Measurements from ENCODE around the gene BEST2. TPM values are rescaled to one million over a fixed set of nuclear protein-coding genes. Genes with fewer than 3 reads are reported as not detected.

Gene BEST2
- total RNA-seq, 1 experiment from 2014 or later, result 0.10 TPM

DNA sequence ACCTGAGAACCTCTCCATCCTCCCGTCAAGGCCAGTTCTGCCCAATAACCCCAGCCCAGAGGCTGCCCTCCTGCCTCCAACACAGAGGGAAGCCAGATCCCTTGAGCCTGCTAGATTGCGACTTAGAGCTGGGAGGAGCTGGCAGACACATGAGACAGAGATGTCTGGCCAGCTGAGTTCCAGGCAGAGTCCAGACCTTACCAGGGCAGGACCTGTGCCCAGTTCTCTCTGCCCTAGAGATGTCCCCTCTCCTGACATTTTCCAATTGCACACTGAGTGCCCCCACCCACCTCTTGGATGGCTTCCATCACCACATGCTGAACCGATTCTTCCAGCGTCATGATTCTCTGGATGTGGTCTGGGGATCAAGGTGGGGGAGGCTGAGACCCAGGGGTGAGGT is 20.7 kb downstream of the BEST2 start:
- H3K9me3 ChIP-seq (ENCODE audit: control insufficient read depth in 1 of 2, insufficient read depth in 1 of 2, low read depth in 1 of 2, low read length in 2 of 2), result no peaks in the 10 kb centered on the region
- RAD21 ChIA-PET (ENCODE audit: low non-redundant PET in 1 of 2, low total read pairs in 2 of 2, uncharacterized antibody in 2 of 2, unreplicated experiment in 2 of 2), result no interaction called here
- H3K79me2 ChIP-seq (ENCODE audit: insufficient read depth, low read length), result peaks cover 6% of the 10 kb centered on the region; the same call in 1 of the 2 replicates
- intact Hi-C loops (cut with micrococcal nuclease), result no loop called here
- H3K9ac ChIP-seq (ENCODE audit: low read length), result no peak overlapping the region
- ATAC-seq (no peak), DNase-seq (ENCODE audit: low read depth, low spot score) (no peak)
- no peaks in the 10 kb centered on the region for H4K20me1 ChIP-seq (ENCODE audit: insufficient read depth)
- no TSS peak for BruUV-seq (replicated peaks)
- no peaks in the 10 kb centered on the region for H3K9me2 ChIP-seq (ENCODE audit: insufficient read depth)
- H3K4me2 ChIP-seq (ENCODE audit: low read length), result no peak overlapping the region
- POLR2A ChIA-PET, result interaction anchor here (8.8 kb wide), 1 partner anchor 21 kb away, joined by 172 read pairs; the partner anchor contains the start of gene JUNB
- no peak overlapping the region for H3K27ac ChIP-seq (ENCODE audit: low read depth, low read length)
- H2AFZ ChIP-seq (ENCODE audit: low read depth, low read length, poor library complexity, severe bottlenecking), result no peak overlapping the region
- H3K4me1 ChIP-seq (ENCODE audit: control insufficient read depth in 1 of 2, insufficient read depth in 2 of 2, low read length in 2 of 2), result peaks cover 26 to 45% of the 10 kb centered on the region in 2 experiments
- H3K4me3 ChIP-seq (replicated peaks in 1 of 2; ENCODE audit: low read depth in 1 of 2, low read length in 2 of 2), result no peak overlapping the region
- CTCF ChIA-PET, result interaction anchor here (0.8 to 0.9 kb wide), 2 partner anchors 12 to 14 kb away, joined by 3 to 5 read pairs; no protein-coding TSS in a partner anchor
- TF ChIP-seq, protein P1, sequence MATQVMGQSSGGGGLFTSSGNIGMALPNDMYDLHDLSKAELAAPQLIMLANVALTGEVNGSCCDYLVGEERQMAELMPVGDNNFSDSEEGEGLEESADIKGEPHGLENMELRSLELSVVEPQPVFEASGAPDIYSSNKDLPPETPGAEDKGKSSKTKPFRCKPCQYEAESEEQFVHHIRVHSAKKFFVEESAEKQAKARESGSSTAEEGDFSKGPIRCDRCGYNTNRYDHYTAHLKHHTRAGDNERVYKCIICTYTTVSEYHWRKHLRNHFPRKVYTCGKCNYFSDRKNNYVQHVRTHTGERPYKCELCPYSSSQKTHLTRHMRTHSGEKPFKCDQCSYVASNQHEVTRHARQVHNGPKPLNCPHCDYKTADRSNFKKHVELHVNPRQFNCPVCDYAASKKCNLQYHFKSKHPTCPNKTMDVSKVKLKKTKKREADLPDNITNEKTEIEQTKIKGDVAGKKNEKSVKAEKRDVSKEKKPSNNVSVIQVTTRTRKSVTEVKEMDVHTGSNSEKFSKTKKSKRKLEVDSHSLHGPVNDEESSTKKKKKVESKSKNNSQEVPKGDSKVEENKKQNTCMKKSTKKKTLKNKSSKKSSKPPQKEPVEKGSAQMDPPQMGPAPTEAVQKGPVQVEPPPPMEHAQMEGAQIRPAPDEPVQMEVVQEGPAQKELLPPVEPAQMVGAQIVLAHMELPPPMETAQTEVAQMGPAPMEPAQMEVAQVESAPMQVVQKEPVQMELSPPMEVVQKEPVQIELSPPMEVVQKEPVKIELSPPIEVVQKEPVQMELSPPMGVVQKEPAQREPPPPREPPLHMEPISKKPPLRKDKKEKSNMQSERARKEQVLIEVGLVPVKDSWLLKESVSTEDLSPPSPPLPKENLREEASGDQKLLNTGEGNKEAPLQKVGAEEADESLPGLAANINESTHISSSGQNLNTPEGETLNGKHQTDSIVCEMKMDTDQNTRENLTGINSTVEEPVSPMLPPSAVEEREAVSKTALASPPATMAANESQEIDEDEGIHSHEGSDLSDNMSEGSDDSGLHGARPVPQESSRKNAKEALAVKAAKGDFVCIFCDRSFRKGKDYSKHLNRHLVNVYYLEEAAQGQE (IDR thresholded peaks at IDR 0.05; ENCODE audit: low read depth), result no peak
- TF ChIP-seq POLR2A (IDR thresholded peaks at IDR 0.05; ENCODE audit: borderline replicate concordance, extremely low read depth, insufficient read depth, insufficient read length), result no peak
- TF ChIP-seq CEBPB (IDR thresholded peaks at IDR 0.05; ENCODE audit: low read depth), result no peak
- peaks cover 0 to 9% of the 10 kb centered on the region in 2 experiments; a peak in 2 of 4 replicates for H3K36me3 ChIP-seq (ENCODE audit: control insufficient read depth in 1 of 2, insufficient read depth in 2 of 2, low read length in 2 of 2)
- no peaks in the 10 kb centered on the region for H3K27me3 ChIP-seq (ENCODE audit: insufficient read depth, low read length)

DNA sequence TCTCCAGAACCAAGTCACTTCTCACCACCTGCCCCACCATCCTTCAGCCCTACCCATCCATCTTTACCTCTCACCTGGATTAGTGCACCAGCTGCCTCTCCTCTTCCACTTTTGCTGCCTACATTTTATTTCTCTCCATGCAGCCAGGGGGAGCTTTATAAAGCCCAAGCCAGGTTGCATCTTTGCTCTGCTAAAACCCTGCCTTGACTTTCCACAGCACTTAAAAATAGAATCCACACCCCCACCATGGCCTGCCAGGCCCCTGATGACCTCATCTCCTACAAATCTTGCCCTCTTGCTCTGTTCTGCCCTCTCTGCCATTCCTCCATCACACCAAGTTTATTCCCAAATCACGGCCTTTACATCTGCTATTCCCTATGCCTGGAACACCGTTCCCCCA is 22.0 kb downstream of the BEST2 start:
- peak overlapping the region; percentile 94 for H3K27ac ChIP-seq (ENCODE audit: low read depth, low read length)
- no TSS peak for BruUV-seq (replicated peaks)

More for the DNA sequence above, 22.0 kb downstream of the BEST2 start:
- 0 out of 2 replicates have a peak overlapping the region, but pooled peaks have one; percentile 1 for H3K9ac ChIP-seq (ENCODE audit: low read length)
- POLR2A ChIA-PET, result interaction anchor here (8.8 kb wide), 1 partner anchor 20 kb away, joined by 172 read pairs; the partner anchor contains the start of gene JUNB
- intact Hi-C loops (cut with micrococcal nuclease), result no loop called here
- CTCF ChIA-PET, result interaction anchor here (0.7 to 7.0 kb wide), 4 partner anchors 9 to 17 kb away, joined by 3 to 88 read pairs (median 7); partner anchors contain the start of gene JUNB
- H3K4me3 ChIP-seq (replicated peaks in 1 of 2; ENCODE audit: low read depth in 1 of 2, low read length in 2 of 2), result no peak overlapping the region
- H4K20me1 ChIP-seq (ENCODE audit: insufficient read depth), result no peaks in the 10 kb centered on the region
- no peaks in the 10 kb centered on the region for H3K27me3 ChIP-seq (ENCODE audit: insufficient read depth, low read length)
- DNase-seq (ENCODE audit: low read depth, low spot score) (no peak), ATAC-seq (no peak)
- H3K9me2 ChIP-seq (ENCODE audit: insufficient read depth), result no peaks in the 10 kb centered on the region
- H3K9me3 ChIP-seq (ENCODE audit: control insufficient read depth in 1 of 2, insufficient read depth in 1 of 2, low read depth in 1 of 2, low read length in 2 of 2), result no peaks in the 10 kb centered on the region
- peaks cover 0 to 4% of the 10 kb centered on the region in 2 experiments; a peak in 1 of 4 replicates for H3K36me3 ChIP-seq (ENCODE audit: control insufficient read depth in 1 of 2, insufficient read depth in 2 of 2, low read length in 2 of 2)
- no peak overlapping the region for H2AFZ ChIP-seq (ENCODE audit: low read depth, low read length, poor library complexity, severe bottlenecking)
- H3K4me1 ChIP-seq (ENCODE audit: control insufficient read depth in 1 of 2, insufficient read depth in 2 of 2, low read length in 2 of 2), result peaks cover 28 to 57% of the 10 kb centered on the region in 2 experiments
- RAD21 ChIA-PET (ENCODE audit: low non-redundant PET in 1 of 2, low total read pairs in 2 of 2, uncharacterized antibody in 2 of 2, unreplicated experiment in 2 of 2), result interaction anchor here (0.7 to 1.5 kb wide), 4 partner anchors 7 to 73 kb away, joined by 3 read pairs; no protein-coding TSS in a partner anchor
- peaks cover 6% of the 10 kb centered on the region; the same call in 1 of the 2 replicates for H3K79me2 ChIP-seq (ENCODE audit: insufficient read depth, low read length)
- peak overlapping the region; percentile 99 for H3K4me2 ChIP-seq (ENCODE audit: low read length)
- TF ChIP-seq SIN3A (IDR thresholded peaks at IDR 0.05; ENCODE audit: low read depth) (no peak), SP1 (IDR thresholded peaks at IDR 0.05; ENCODE audit: low read depth) (no peak), CBX3 (IDR thresholded peaks at IDR 0.05; ENCODE audit: low read depth) (no peak), JUND (IDR thresholded peaks at IDR 0.05) (no peak), RAD21 (IDR thresholded peaks at IDR 0.05; ENCODE audit: low read depth) (peak; percentile 29; the same call in 1 of the 2 replicates), POLR2AphosphoS5 (IDR thresholded peaks at IDR 0.05; ENCODE audit: low read depth, low read length) (no peak; the same call in 1 of the 2 replicates)
- TF ChIP-seq, protein P2, sequence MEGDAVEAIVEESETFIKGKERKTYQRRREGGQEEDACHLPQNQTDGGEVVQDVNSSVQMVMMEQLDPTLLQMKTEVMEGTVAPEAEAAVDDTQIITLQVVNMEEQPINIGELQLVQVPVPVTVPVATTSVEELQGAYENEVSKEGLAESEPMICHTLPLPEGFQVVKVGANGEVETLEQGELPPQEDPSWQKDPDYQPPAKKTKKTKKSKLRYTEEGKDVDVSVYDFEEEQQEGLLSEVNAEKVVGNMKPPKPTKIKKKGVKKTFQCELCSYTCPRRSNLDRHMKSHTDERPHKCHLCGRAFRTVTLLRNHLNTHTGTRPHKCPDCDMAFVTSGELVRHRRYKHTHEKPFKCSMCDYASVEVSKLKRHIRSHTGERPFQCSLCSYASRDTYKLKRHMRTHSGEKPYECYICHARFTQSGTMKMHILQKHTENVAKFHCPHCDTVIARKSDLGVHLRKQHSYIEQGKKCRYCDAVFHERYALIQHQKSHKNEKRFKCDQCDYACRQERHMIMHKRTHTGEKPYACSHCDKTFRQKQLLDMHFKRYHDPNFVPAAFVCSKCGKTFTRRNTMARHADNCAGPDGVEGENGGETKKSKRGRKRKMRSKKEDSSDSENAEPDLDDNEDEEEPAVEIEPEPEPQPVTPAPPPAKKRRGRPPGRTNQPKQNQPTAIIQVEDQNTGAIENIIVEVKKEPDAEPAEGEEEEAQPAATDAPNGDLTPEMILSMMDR (IDR thresholded peaks at IDR 0.05 in 2 of 3, conservative IDR thresholded peaks at IDR 0.05 in 1 of 3; ENCODE audit: borderline replicate concordance in 1 of 3, insufficient read depth in 1 of 3, low read depth in 2 of 3, low read length in 2 of 3), result peak; percentile 21 to 33 (median 22); a peak in 4 of 6 replicates
- TF ChIP-seq, protein P1 (IDR thresholded peaks at IDR 0.05; ENCODE audit: low read depth), result no peak

Measured in HCT116 (cell line).